GM12878 (cell line): Measurements from ENCODE around the gene P3H3. TPM values are rescaled to one million over a fixed set of nuclear protein-coding genes. Genes with fewer than 3 reads are reported as not detected.

Source experiments
- CHD2 ChIP-seq: IDR thresholded peaks from 2 replicates; pipeline ENCODE4 v1.6.1; 2011; ENCODE audit warnings: low read depth, low read length, improper control_type of control experiment, borderline replicate concordance
- FOS ChIP-seq: IDR thresholded peaks from 3 replicates; pipeline ENCODE4 v1.6.1; 2011; ENCODE audit warnings: borderline replicate concordance; ENCODE audit not compliant: insufficient read length; ENCODE audit errors: extremely low read depth
- FOXM1 ChIP-seq: IDR thresholded peaks from 2 replicates; pipeline ENCODE4 v1.6.1; 2012; ENCODE audit warnings: low read depth, mild to moderate bottlenecking, inconsistent platforms, low read length, moderate library complexity
- MLLT1 ChIP-seq: fragments of 450-650 bp; IDR thresholded peaks from 2 replicates; pipeline ENCODE4 v1.6.1; 2016; ENCODE audit warnings: mild to moderate bottlenecking
- MTA2 ChIP-seq: fragments of 450-650 bp; IDR thresholded peaks from 2 replicates; pipeline ENCODE4 v1.6.1; 2016; ENCODE audit warnings: low read depth, mild to moderate bottlenecking, moderate library complexity
- NRF1 ChIP-seq: conservative IDR thresholded peaks from 2 replicates; pipeline ENCODE4 v1.6.1; 2011; ENCODE audit warnings: mild to moderate bottlenecking, low read depth, low read length, improper control_type of control experiment
- SKIL ChIP-seq: fragments of 450-650 bp; IDR thresholded peaks from 2 replicates; pipeline ENCODE4 v1.6.1; 2017; ENCODE audit warnings: mild to moderate bottlenecking, low read depth, inconsistent platforms; ENCODE audit not compliant: poor library complexity, severe bottlenecking
- SREBF2 ChIP-seq: IDR thresholded peaks from 2 replicates; pipeline ENCODE4 v1.6.1; 2012; ENCODE audit warnings: mild to moderate bottlenecking, low read length
- TCF12 ChIP-seq: IDR thresholded peaks from 2 replicates; pipeline ENCODE4 v1.6.1; 2011; ENCODE audit warnings: low read depth, mild to moderate bottlenecking, low read length
- USF1 ChIP-seq: IDR thresholded peaks from 2 replicates; pipeline ENCODE4 v1.6.1; 2011; ENCODE audit warnings: borderline replicate concordance, low read depth, mild to moderate bottlenecking, moderate library complexity, mixed read lengths, low read length; ENCODE audit not compliant: insufficient read depth; ENCODE audit errors: extremely low read length
- USF2 ChIP-seq: IDR thresholded peaks from 2 replicates; pipeline ENCODE4 v1.6.1; 2011; ENCODE audit warnings: low read depth, low read length, improper control_type of control experiment, borderline replicate concordance
- polyA plus RNA-seq, 11 experiments: library from polyadenylated mRNA; depleted of rRNA in 4 of 11; unstranded in 6 of 11; stranded (reverse) in 5 of 11; fragments of >200 nt; fragmentation: Nextera tagmentation in 4 of 11; fragmentation: Illumina TruSeq in 1 of 11; extraction: Ambion mirVana in 4 of 11; extraction: Trizol in 1 of 11; gene quantifications; 1 replicate in 1 of 11; 2 replicates in 10 of 11; pipeline versions ENCODE4 v1.2.1 to v1.2.3, GENCODE V29; 2011 to 2016; ENCODE audit warnings: inconsistent platforms in 2 of 11, missing spikeins in 2 of 11, low read depth in 1 of 11
- total RNA-seq, 4 experiments: library from RNA; depleted of rRNA in 3 of 4; stranded (reverse); fragments of >200 nt in 3 of 4; fragmentation: Illumina TruSeq in 1 of 4; extraction: Trizol in 1 of 4; gene quantifications; 2 replicates each; pipeline versions ENCODE4 v1.2.1 to v1.2.3, GENCODE V29; 2013 to 2021
- TF ChIP-seq, protein P1 (sequence below): fragments of 450-650 bp; formaldehyde crosslinking; IDR thresholded peaks from 2 replicates; pipeline ENCODE4 v1.4.0; 2020; ENCODE audit warnings: mild to moderate bottlenecking, moderate library complexity

The P3H3 gene
- total and polyA plus RNA-seq, 10 of the 15 experiments (the other 5 are each of a cell fraction or from before 2014, with no cell fraction given) = 0.03 to 0.21 (median 0.05) TPM; not detected in 7

- TF ChIP-seq, protein P1, sequence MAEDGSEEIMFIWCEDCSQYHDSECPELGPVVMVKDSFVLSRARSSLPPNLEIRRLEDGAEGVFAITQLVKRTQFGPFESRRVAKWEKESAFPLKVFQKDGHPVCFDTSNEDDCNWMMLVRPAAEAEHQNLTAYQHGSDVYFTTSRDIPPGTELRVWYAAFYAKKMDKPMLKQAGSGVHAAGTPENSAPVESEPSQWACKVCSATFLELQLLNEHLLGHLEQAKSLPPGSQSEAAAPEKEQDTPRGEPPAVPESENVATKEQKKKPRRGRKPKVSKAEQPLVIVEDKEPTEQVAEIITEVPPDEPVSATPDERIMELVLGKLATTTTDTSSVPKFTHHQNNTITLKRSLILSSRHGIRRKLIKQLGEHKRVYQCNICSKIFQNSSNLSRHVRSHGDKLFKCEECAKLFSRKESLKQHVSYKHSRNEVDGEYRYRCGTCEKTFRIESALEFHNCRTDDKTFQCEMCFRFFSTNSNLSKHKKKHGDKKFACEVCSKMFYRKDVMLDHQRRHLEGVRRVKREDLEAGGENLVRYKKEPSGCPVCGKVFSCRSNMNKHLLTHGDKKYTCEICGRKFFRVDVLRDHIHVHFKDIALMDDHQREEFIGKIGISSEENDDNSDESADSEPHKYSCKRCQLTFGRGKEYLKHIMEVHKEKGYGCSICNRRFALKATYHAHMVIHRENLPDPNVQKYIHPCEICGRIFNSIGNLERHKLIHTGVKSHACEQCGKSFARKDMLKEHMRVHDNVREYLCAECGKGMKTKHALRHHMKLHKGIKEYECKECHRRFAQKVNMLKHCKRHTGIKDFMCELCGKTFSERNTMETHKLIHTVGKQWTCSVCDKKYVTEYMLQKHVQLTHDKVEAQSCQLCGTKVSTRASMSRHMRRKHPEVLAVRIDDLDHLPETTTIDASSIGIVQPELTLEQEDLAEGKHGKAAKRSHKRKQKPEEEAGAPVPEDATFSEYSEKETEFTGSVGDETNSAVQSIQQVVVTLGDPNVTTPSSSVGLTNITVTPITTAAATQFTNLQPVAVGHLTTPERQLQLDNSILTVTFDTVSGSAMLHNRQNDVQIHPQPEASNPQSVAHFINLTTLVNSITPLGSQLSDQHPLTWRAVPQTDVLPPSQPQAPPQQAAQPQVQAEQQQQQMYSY (CRISPR knock-in tag) = no peak
- TF ChIP-seq USF2 (no peak), NRF1 (no peak), TCF12 (no peak), SKIL (no peak), FOS (no peak), SREBF2 (no peak), MTA2 (no peak), USF1 (no peak), CHD2 (no peak), FOXM1 (no peak), MLLT1 (no peak)
Observed at GRCh38 chr12:6858799-6859198, 30.6 kb downstream of the P3H3 start (continued).
